Measurements from ENCODE around the gene IGSF8. TPM values are rescaled to one million over a fixed set of nuclear protein-coding genes. Genes with fewer than 3 reads are reported as not detected.
"Not testable (repeated sequence)": the region's sequence is repeated elsewhere in the genome, so short reads cannot be mapped to it uniquely, and the experiment has no call there.

The IGSF8 gene
- total RNA-seq, 1 donor from 2014 or later = 13.7 TPM

DNA sequence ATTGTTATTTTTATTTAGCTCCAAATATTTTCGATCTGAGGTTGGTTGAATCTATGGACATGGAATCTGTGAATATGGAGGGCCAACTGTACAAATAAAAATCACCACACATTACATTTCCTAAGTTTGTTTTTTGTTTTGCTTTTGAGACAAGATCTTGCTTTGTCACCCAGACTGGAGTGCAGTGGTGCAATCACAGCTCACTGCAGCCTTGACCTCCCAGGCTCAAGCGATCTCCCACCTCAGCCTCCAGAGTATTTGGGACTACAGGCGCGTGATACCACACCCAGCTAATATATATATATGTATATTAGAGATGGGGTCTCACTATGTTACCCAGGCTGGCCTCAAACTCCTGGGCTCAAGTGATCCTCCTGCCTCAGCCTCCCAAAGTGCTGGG, 27.9 kb upstream of the IGSF8 start:
- ATAC-seq = not testable (repeated sequence)

- ATAC-seq = no peak
These were observed 27.3 kb upstream of the IGSF8 start for GRCh38 chr1:160125746-160126145.

DNA sequence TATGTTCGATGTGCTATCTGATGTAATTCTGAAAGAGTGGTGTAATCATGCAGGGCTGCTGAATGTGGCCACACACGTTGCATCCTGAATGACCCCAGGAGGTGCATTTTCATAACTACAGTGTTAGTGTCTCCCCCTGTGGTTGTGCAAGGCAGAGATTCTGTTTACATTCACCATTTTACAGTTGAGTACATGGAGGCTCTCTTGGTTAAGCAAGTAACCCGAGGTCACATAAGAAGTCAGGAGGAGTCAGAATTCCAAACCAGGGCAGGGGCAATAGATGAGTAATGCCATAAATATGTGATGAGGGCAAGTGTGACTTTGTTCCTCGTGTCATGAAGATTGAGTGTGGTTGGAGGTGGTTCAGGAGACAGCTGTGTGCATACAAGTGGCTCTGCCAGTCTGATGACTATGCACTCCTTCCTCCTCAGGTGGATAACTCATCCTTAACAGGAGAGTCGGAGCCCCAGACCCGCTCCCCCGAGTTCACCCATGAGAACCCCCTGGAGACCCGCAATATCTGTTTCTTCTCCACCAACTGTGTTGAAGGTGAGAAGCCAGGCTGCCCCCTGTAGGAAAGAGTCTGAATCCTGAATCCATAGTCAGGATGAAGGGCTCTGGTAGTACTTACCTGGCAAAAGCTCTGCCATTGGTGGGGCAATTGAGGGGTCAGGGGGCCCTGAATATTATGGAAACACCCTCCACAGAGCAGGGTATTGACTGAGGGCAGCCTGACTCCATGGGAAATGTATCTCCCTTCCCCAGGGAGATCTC, 26.5 kb upstream of the IGSF8 start:
- peak; percentile 95 for ATAC-seq

DNA sequence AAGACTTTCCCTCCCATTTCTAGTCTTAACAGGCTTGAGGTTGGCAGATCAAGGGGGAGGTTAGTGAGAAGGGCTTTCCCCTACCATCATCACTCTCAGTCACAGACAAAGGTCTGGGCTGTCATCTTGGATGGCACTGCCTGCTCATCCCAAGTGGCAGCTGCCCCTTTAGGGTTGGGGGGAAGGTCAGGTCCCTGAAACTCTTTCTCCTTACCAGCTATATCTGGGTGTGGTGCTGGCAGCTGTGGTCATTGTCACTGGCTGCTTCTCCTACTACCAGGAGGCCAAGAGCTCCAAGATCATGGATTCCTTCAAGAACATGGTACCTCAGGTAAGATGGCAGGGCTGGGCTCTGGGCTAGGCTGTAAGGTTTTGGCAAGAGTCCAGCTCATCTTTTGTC, 25.3 kb upstream of the IGSF8 start:
- ATAC-seq = no peak

DNA sequence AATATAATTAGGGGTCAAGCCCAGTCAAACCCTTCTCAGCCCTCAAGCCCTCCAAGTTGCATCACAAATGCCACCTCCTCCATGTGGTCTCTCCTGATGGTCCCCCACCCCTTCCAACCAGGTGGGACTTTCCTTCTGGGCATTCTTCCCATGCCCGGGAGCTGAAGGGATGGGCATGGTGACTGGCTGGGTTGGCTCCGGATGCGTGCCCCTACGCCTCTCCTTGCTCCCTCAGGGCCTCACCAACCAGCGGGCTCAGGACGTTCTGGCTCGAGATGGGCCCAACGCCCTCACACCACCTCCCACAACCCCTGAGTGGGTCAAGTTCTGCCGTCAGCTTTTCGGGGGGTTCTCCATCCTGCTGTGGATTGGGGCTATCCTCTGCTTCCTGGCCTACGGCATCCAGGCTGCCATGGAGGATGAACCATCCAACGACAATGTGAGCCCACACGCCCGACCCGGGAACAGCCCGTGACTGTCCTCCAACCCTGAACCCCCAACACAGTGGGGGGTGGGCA, 24.6 kb upstream of the IGSF8 start:
- ATAC-seq = no peak

- ATAC-seq = no peak
These were observed 23.0 kb upstream of the IGSF8 start for GRCh38 chr1:160121388-160121787.

GRCh38 chr1:160120797-160121196, 22.4 kb upstream of the IGSF8 start:
- ATAC-seq = no peak

- no peak for ATAC-seq
These were observed 20.5 kb upstream of the IGSF8 start for GRCh38 chr1:160118928-160119327.

DNA sequence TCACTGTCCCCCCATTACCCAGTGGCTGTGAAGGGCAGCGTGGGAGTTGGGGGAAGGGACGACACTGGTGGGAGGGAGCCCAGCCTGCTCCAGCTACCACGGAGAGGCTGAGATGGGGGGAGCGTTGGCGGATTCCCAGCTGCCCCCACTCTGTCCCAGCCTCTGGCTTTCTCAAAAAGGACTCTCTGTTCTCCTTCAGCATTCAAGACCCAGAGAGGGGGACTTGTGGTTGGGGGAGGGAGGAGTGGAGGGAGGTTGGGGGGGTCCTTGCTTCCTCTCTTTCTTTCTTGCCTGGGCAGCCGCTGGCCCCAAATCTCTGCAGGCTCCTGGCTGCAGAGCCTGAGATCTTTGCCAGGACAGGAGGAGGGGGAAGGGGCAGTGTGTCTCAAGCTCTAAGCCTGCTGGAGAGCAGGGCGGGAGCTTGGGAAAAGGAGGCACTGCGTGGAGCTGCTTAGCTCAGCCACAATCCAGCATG, 19.3 kb upstream of the IGSF8 start:
- no peak for ATAC-seq

GRCh38 chr1:160117300-160117699, 18.9 kb upstream of the IGSF8 start:
- ATAC-seq = no peak

GRCh38 chr1:160116283-160117147, 18.1 kb upstream of the IGSF8 start:
- peak; percentile 82 for ATAC-seq

DNA sequence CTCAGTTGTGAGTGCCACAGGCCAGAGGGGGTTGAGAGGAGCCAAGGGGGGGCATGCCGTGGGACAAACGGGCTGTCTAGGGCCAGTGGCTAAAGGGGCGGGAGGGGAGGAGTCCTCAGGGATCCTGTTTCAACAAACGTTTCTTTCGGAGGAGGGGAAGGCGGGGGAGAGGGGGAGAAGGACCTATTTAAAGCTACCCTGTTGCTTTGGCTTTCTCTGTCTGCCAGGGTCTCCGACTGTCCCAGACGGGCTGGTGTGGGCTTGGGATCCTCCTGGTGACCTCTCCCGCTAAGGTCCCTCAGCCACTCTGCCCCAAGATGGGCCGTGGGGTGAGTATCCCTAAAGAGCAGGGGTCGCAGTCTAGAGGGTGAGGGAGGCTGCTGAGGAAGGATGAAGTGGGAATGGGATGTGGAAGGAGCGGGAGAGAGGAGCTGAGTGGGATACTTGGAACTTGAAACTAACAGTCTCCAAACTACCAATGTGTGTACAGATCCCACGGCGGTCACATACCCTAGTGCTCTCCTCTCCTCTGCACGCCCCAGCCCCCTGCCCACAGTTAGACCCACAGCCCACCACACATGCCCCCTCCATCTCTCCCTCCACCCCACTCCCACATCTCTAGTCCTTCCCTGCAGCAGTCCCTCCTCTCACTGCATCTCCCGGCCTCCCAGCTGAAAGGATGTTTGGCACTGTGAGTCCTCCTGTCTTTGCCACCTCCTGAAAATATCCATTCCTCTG, 17.3 kb upstream of the IGSF8 start, which contains the start of gene ATP1A2:
ATP1A2 (plus strand) TSS at position 215 of the 738 bp plus-strand sequence; CDS start at position 318, 103 bp downstream.
- ATAC-seq = no peak

DNA sequence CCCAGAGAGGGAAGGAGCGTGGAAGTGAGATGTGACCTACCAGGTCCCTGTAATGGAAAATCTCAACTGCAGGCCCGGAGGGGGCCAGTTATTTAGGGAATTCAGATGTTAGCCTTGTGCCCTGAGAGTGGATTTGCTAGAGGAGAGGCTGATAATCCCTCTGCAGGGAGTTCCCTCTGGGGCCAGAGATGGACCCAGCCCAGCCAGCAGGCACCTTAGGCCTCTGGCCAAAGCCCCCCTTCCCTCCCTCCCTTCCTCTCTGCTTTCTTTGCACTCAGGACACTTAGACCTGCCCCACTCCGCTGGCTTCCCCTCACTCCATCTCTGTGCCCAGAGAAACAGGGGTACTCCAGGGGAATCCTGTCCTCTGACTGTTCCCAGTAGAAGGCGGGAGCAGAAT, 15.7 kb upstream of the IGSF8 start:
- ATAC-seq = no peak

- ATAC-seq = no peak
These were observed 15.0 kb upstream of the IGSF8 start for GRCh38 chr1:160113407-160113806.

- ATAC-seq = no peak
These were observed 13.9 kb upstream of the IGSF8 start for GRCh38 chr1:160112357-160112756.

DNA sequence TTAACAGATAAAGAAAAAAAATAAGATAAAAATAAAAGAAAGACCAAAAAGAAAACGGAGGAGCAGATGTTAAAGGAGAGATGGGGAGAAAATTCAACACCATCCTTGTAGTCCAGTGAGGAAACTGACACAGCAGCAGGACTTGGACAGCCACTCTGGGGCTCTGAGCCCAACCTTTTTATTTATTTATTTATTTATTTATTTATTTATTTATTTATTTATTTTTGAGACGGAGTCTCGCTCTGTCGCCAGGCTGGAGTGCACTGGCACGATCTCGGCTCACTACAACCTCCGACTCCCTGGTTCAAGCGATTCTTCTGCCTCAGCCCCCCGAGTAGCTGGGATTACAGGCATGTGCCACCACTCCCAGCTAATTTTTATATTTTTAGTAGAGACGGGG, 13.0 kb upstream of the IGSF8 start:
- not testable (repeated sequence) for ATAC-seq

GRCh38 chr1:160109686-160110085, 11.3 kb upstream of the IGSF8 start:
- no peak for ATAC-seq

- no peak for ATAC-seq
These were observed 10.7 kb upstream of the IGSF8 start for GRCh38 chr1:160108888-160109662.

- no peak for ATAC-seq
These were observed 9.1 kb upstream of the IGSF8 start for GRCh38 chr1:160107512-160107911.

GRCh38 chr1:160105155-160105554, 6.7 kb upstream of the IGSF8 start:
- ATAC-seq = no peak

- ATAC-seq = no peak
These were observed 6.1 kb upstream of the IGSF8 start for GRCh38 chr1:160104486-160104885.
